ENCODE data around the gene PLXNA4.

The PLXNA4 gene

DNA sequence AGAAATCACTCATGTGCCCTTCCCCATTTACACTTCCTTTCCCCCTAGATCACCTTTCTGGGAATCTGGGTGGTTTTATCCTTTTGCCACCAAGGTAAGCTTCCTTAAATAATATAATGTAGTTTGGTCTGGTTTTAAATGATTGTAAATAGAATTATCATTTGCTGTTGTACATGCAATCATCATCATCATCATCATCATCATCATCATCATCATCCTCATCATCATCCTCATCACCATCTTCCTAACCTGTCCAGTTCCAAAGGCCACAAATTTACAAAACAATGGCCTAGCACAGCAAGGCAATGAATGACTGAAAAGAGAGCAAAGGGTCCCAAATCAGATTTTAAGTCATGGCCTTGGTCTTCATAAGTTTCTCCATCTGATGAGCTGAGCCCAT, 329.7 kb downstream of the PLXNA4 start:
- Mint-ChIP-seq H3K36me3 (ENCODE audit: low read depth) (no peaks in the 10 kb centered on the region), H3K4me3 (no peak overlapping the region), H3K27me3 (peaks cover 11% of the 10 kb centered on the region), H3K4me1 (ENCODE audit: low read depth) (no peaks in the 10 kb centered on the region), H3K27ac (no peak overlapping the region), H3K9me3 (peaks cover 11% of the 10 kb centered on the region)

DNA sequence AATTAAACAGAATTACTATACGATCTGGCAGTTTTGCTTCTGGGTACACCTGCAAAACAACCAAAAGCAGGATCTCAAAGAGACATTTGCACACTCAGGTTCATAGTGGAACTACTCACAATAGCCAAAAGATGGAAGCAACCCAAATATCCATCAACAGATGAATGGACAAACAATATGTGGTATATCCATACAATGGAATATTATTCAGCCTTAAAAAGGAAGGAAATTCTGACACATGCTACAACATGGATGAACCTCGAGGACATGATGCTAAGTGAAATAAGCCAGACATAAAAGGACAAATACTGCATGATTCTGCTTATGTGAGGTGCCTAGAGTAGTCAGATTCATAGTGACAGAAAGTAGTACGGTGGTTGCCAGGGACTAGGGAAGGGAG, 330.7 kb downstream of the PLXNA4 start:
- H3K9me3 Mint-ChIP-seq: peaks cover 11% of the 10 kb centered on the region
- no peak overlapping the region for H3K27ac Mint-ChIP-seq

DNA sequence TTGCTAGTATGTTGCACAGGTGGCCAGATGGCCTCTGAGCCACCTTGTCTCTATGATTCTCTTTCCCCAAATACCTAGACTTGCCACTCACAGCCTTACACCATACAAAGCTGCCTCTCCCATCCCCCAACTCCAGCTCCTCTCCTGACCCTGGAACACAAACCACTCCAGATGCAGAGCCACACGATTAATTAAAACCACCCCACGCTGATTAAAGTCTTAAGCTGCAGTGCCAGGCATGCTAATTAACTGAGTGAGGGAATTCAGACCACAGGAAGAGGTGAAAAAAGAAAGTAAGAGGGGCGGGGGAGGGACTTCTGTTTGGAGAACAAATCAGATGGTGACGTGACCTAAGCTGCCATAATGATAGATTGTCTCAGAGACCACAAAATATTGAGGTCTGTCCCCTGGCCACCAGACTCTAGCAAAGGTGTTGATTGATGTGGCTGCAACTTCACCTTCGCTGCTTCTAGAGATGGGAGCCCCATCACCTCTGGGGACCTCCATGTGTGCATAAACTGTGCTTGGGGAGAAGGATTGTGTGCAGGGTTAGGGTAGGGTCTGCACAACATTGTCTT, 331.3 kb downstream of the PLXNA4 start:
- H3K27me3 Mint-ChIP-seq: peaks cover 4% of the 10 kb centered on the region

More for the DNA sequence above, 330.7 kb downstream of the PLXNA4 start:
- Mint-ChIP-seq H3K36me3 (ENCODE audit: low read depth) (no peaks in the 10 kb centered on the region), H3K27me3 (peaks cover 9% of the 10 kb centered on the region), H3K4me3 (no peak overlapping the region), H3K4me1 (ENCODE audit: low read depth) (no peaks in the 10 kb centered on the region)

DNA sequence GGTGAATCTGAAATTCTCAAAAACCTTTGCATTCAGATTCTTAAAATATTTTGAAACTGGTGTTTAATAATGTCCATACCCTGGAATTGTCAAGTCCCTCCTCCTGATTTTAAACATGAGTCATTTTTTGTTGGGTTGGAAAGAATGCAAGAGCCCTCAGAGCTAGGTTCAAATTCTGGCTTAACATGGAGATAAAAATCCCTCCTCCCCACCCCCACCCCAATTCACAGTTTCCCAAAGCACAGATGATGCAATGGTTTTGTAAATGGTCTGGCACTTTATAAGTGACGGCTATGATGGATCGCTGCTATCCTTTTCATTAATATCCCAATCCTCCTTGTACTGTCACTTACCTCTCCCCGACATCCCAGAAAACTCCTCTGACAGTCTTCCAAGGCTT, 332.8 kb downstream of the PLXNA4 start:
- H3K27me3 Mint-ChIP-seq: peaks cover 4% of the 10 kb centered on the region
- peaks cover 11% of the 10 kb centered on the region for H3K9me3 Mint-ChIP-seq
- H3K4me1 Mint-ChIP-seq (ENCODE audit: low read depth): no peaks in the 10 kb centered on the region
- H3K27ac Mint-ChIP-seq: no peak overlapping the region
- H3K36me3 Mint-ChIP-seq (ENCODE audit: low read depth): no peaks in the 10 kb centered on the region
- no peak overlapping the region for H3K4me3 Mint-ChIP-seq

More for the DNA sequence above, 331.3 kb downstream of the PLXNA4 start:
- H3K27ac Mint-ChIP-seq: no peak overlapping the region
- no peaks in the 10 kb centered on the region for H3K4me1 Mint-ChIP-seq (ENCODE audit: low read depth)
- no peak overlapping the region for H3K4me3 Mint-ChIP-seq
- peaks cover 11% of the 10 kb centered on the region for H3K9me3 Mint-ChIP-seq
- no peaks in the 10 kb centered on the region for H3K36me3 Mint-ChIP-seq (ENCODE audit: low read depth)

DNA sequence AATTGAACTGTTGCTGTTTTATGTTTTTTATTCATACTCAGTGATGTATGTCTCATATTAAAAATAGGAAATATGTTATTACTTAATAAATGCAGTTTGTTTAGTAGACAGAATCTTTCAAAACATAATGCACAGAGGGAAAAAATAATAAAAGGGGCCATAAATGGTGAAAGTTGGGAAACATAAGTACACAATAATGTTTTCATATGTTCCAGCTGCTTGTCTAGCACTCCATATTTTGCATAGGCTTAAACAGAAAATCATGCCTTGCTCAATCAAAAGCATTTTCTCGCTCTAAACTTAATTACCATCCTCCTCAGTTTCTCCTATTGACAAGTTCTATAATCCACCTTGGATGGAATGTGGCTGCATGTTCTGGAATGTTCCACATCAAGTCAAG, 333.2 kb downstream of the PLXNA4 start:
- H3K27ac Mint-ChIP-seq: no peak overlapping the region

GRCh38 chr7:132242192-132242812, 334.0 kb downstream of the PLXNA4 start:
- Mint-ChIP-seq H3K36me3 (ENCODE audit: low read depth) (no peaks in the 10 kb centered on the region), H3K27ac (no peak overlapping the region), H3K4me1 (ENCODE audit: low read depth) (no peaks in the 10 kb centered on the region), H3K27me3 (peaks cover 4% of the 10 kb centered on the region), H3K9me3 (peaks cover 11% of the 10 kb centered on the region), H3K4me3 (no peak overlapping the region)

More for the DNA sequence above, 333.2 kb downstream of the PLXNA4 start:
- peaks cover 4% of the 10 kb centered on the region for H3K27me3 Mint-ChIP-seq
- no peaks in the 10 kb centered on the region for H3K36me3 Mint-ChIP-seq (ENCODE audit: low read depth)
- no peak overlapping the region for H3K4me3 Mint-ChIP-seq
- no peaks in the 10 kb centered on the region for H3K4me1 Mint-ChIP-seq (ENCODE audit: low read depth)
- H3K9me3 Mint-ChIP-seq: peaks cover 11% of the 10 kb centered on the region

GRCh38 chr7:132240821-132241422, 335.3 kb downstream of the PLXNA4 start:
- H3K9me3 Mint-ChIP-seq: peaks cover 6% of the 10 kb centered on the region
- H3K4me1 Mint-ChIP-seq (ENCODE audit: low read depth): no peaks in the 10 kb centered on the region
- no peaks in the 10 kb centered on the region for H3K27me3 Mint-ChIP-seq
- no peak overlapping the region for H3K27ac Mint-ChIP-seq
- no peak overlapping the region for H3K4me3 Mint-ChIP-seq
- H3K36me3 Mint-ChIP-seq (ENCODE audit: low read depth): no peaks in the 10 kb centered on the region

GRCh38 chr7:132240262-132240661, 336.0 kb downstream of the PLXNA4 start:
- no peaks in the 10 kb centered on the region for H3K27me3 Mint-ChIP-seq
- no peak overlapping the region for H3K4me3 Mint-ChIP-seq
- no peaks in the 10 kb centered on the region for H3K9me3 Mint-ChIP-seq
- no peak overlapping the region for H3K27ac Mint-ChIP-seq
- no peaks in the 10 kb centered on the region for H3K4me1 Mint-ChIP-seq (ENCODE audit: low read depth)
- H3K36me3 Mint-ChIP-seq (ENCODE audit: low read depth): no peaks in the 10 kb centered on the region

GRCh38 chr7:132239422-132239994, 336.8 kb downstream of the PLXNA4 start:
- Mint-ChIP-seq H3K4me1 (ENCODE audit: low read depth) (no peaks in the 10 kb centered on the region), H3K4me3 (no peak overlapping the region), H3K27ac (no peak overlapping the region), H3K9me3 (no peaks in the 10 kb centered on the region), H3K27me3 (no peaks in the 10 kb centered on the region), H3K36me3 (ENCODE audit: low read depth) (no peaks in the 10 kb centered on the region)

GRCh38 chr7:132234711-132235110, 341.6 kb downstream of the PLXNA4 start:
- Mint-ChIP-seq H3K9me3 (no peaks in the 10 kb centered on the region), H3K4me1 (ENCODE audit: low read depth) (no peaks in the 10 kb centered on the region), H3K36me3 (ENCODE audit: low read depth) (no peaks in the 10 kb centered on the region), H3K27me3 (no peaks in the 10 kb centered on the region), H3K27ac (no peak overlapping the region), H3K4me3 (no peak overlapping the region)

GRCh38 chr7:132232406-132232805, 343.9 kb downstream of the PLXNA4 start:
- no peaks in the 10 kb centered on the region for H3K9me3 Mint-ChIP-seq
- H3K27ac Mint-ChIP-seq: no peak overlapping the region
- peaks cover 5% of the 10 kb centered on the region for H3K27me3 Mint-ChIP-seq
- no peaks in the 10 kb centered on the region for H3K36me3 Mint-ChIP-seq (ENCODE audit: low read depth)
- no peak overlapping the region for H3K4me3 Mint-ChIP-seq
- H3K4me1 Mint-ChIP-seq (ENCODE audit: low read depth): no peaks in the 10 kb centered on the region

DNA sequence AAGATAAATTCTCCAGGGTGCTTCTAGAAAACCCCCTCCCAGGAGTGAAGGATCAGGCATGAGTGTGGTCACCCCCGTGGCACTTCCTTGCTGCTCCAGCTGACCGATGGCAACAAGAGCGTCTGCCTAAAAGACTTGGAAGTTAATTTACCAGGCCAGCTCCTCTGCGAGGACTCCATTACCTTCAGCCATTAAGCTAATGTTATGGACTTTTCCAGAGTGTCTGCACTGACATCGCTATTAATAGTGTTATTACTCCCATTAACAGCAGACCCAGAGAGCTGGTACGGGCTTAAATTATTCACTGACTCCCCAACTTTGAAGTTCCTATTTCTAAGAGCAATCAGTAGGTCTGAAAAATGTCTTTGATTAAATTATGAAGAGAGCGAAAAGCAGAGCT, 345.8 kb downstream of the PLXNA4 start:
- H3K36me3 Mint-ChIP-seq (ENCODE audit: low read depth): no peaks in the 10 kb centered on the region
- no peak overlapping the region for H3K4me3 Mint-ChIP-seq
- H3K9me3 Mint-ChIP-seq: no peaks in the 10 kb centered on the region
- H3K27ac Mint-ChIP-seq: no peak overlapping the region
- H3K4me1 Mint-ChIP-seq (ENCODE audit: low read depth): no peaks in the 10 kb centered on the region
- H3K27me3 Mint-ChIP-seq: peaks cover 5% of the 10 kb centered on the region

- H3K27ac Mint-ChIP-seq: no peak overlapping the region
- H3K27me3 Mint-ChIP-seq: peaks cover 5% of the 10 kb centered on the region
- no peaks in the 10 kb centered on the region for H3K4me1 Mint-ChIP-seq (ENCODE audit: low read depth)
- no peaks in the 10 kb centered on the region for H3K9me3 Mint-ChIP-seq
- no peaks in the 10 kb centered on the region for H3K36me3 Mint-ChIP-seq (ENCODE audit: low read depth)
- no peak overlapping the region for H3K4me3 Mint-ChIP-seq
Observed at GRCh38 chr7:132228240-132228639, 348.0 kb downstream of the PLXNA4 start.

DNA sequence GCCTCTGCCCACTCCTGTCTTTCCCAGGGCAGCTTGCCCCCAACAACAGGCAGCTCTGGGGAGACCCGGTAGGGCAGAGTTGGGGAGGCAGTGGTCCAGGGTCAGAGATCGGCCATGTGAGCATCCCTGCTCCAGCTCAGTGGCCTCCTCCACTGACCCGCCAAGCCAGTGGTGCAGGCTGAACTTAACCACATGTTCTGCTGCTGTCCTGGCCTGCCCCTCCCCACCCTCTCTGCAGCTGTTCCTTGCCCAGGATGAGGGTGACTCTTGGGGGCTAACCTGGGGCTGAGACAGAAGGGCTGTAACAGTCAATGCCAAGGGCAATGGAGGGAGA, 349.3 kb downstream of the PLXNA4 start:
- no peaks in the 10 kb centered on the region for H3K36me3 Mint-ChIP-seq (ENCODE audit: low read depth)
- no peaks in the 10 kb centered on the region for H3K9me3 Mint-ChIP-seq

GRCh38 chr7:132226046-132226956, 350.0 kb downstream of the PLXNA4 start:
- Mint-ChIP-seq H3K27ac (no peak overlapping the region), H3K36me3 (ENCODE audit: low read depth) (no peaks in the 10 kb centered on the region), H3K4me1 (ENCODE audit: low read depth) (no peaks in the 10 kb centered on the region), H3K4me3 (no peak overlapping the region), H3K27me3 (peaks cover 5% of the 10 kb centered on the region), H3K9me3 (no peaks in the 10 kb centered on the region)

More for the DNA sequence above, 349.3 kb downstream of the PLXNA4 start:
- no peak overlapping the region for H3K27ac Mint-ChIP-seq
- peaks cover 5% of the 10 kb centered on the region for H3K27me3 Mint-ChIP-seq
- no peaks in the 10 kb centered on the region for H3K4me1 Mint-ChIP-seq (ENCODE audit: low read depth)
- H3K4me3 Mint-ChIP-seq: no peak overlapping the region

Measured in stimulated activated naive CD8-positive, alpha-beta T cell treated with anti-CD3 and anti-CD28 coated beads, Interleukin-15, Interleukin-2, amounts not matched to agents 100 ng/mL and 50 ng/mL, for 24 hours (primary cell).